GM23248 (cell line): ENCODE measurements around the gene ADAMTS6. TPM values are rescaled to one million over a fixed set of nuclear protein-coding genes. Genes with fewer than 3 reads are reported as not detected.

Source experiments
- DNase-seq: peaks from one replicate; pipeline ENCODE4 v3.0.0-alpha.2; 2015
- H2AFZ ChIP-seq: fragments of 200-600 bp; sonication (generic); 2 replicates; pipeline ENCODE4 v1.6.1; 2016; ENCODE audit warnings: antibody characterized with exemption
- H3F3A ChIP-seq: fragments of 200-600 bp; sonication (generic); 2 replicates; pipeline ENCODE4 v1.6.1; 2016; ENCODE audit warnings: mild to moderate bottlenecking, antibody characterized with exemption, mixed run types; ENCODE audit not compliant: insufficient read depth
- H3K27ac ChIP-seq: fragments of 200-600 bp; sonication (generic); 2 replicates; pipeline ENCODE4 v1.5.1; 2016; ENCODE audit warnings: mild to moderate bottlenecking
- H3K27me3 ChIP-seq: fragments of 200-600 bp; sonication (generic); replicated peaks from 2 replicates; pipeline ENCODE4 v1.6.1; 2016; ENCODE audit warnings: mild to moderate bottlenecking; ENCODE audit not compliant: insufficient read depth
- H3K36me3 ChIP-seq: fragments of 200-600 bp; sonication (generic); 2 replicates; pipeline ENCODE4 v1.6.1; 2016; ENCODE audit warnings: low read depth, mild to moderate bottlenecking
- H3K4me1 ChIP-seq: fragments of 200-600 bp; sonication (generic); 2 replicates; pipeline ENCODE4 v1.6.1; 2016; ENCODE audit warnings: mild to moderate bottlenecking; ENCODE audit not compliant: insufficient read depth
- H3K4me2 ChIP-seq: fragments of 200-600 bp; sonication (generic); one replicate; pipeline ENCODE4 v1.6.1; 2016; ENCODE audit warnings: mild to moderate bottlenecking; ENCODE audit not compliant: unreplicated experiment
- H3K4me3 ChIP-seq: fragments of 200-600 bp; sonication (generic); 2 replicates; pipeline ENCODE4 v1.5.1; 2016; ENCODE audit warnings: mild to moderate bottlenecking
- H3K79me2 ChIP-seq: fragments of 200-600 bp; sonication (generic); 2 replicates; pipeline ENCODE4 v1.6.1; 2016; ENCODE audit warnings: mild to moderate bottlenecking; ENCODE audit not compliant: insufficient read depth
- H3K9ac ChIP-seq: fragments of 200-600 bp; sonication (generic); 2 replicates; pipeline ENCODE4 v1.6.1; 2016; ENCODE audit warnings: mild to moderate bottlenecking
- H3K9me2 ChIP-seq: fragments of 200-600 bp; sonication (generic); 2 replicates; pipeline ENCODE4 v1.6.1; 2016; ENCODE audit warnings: mixed run types, mild to moderate bottlenecking, moderate library complexity; ENCODE audit not compliant: insufficient read depth
- H3K9me3 ChIP-seq: fragments of 200-600 bp; sonication (generic); one replicate; pipeline ENCODE4 v1.6.1; 2017; ENCODE audit warnings: low read depth
- H4K20me1 ChIP-seq: fragments of 200-600 bp; sonication (generic); 2 replicates; pipeline ENCODE4 v1.6.0; 2016; ENCODE audit not compliant: insufficient read depth
- EZH2 ChIP-seq: fragments of 200-600 bp; sonication (generic); IDR thresholded peaks from 2 replicates; pipeline ENCODE4 v1.6.1; 2018; ENCODE audit warnings: antibody characterized with exemption, mild to moderate bottlenecking; ENCODE audit not compliant: insufficient read depth, poor library complexity, severe bottlenecking
- EZH2phosphoT487 ChIP-seq: fragments of 200-600 bp; sonication (generic); IDR thresholded peaks from 2 replicates; pipeline ENCODE4 v1.6.1; 2018; ENCODE audit warnings: antibody characterized with exemption, moderate library complexity, mild to moderate bottlenecking, low read depth; ENCODE audit not compliant: insufficient read depth
- WGBS, 2 experiments: methylation state at CpG; one replicate each; pipeline ENCODE4 v1.1.6; 2015 to 2017; ENCODE audit warnings: low lambda C conversion rate in 2 of 2, low coverage in 1 of 2; ENCODE audit errors: missing lambda C conversion rate in 2 of 2; 5-methylcytosine and 5-hydroxymethylcytosine counted together
- in situ Hi-C: fragments of 300-500 bp; cut with MboI; formaldehyde crosslinking; loops from 2 replicates; pipeline ENCODE4 v1.15.0; 2020
- polyA plus RNA-seq: library from polyadenylated mRNA; unstranded; fragments of >200 nt; fragmentation: Nextera tagmentation; extraction: Ambion mirVana; gene quantifications from 2 replicates; pipeline ENCODE4 v1.2.1, GENCODE V29; 2016
- total RNA-seq: library from RNA; depleted of rRNA; stranded (reverse); fragments of >200 nt; shearing (Covaris generic); gene quantifications from 2 replicates; pipeline ENCODE4 v1.2.3, GENCODE V29; 2014

Gene ADAMTS6
- total and polyA plus RNA-seq, 2 experiments from 2014 or later: 10.1 to 76.0 TPM

GRCh38 chr5:65462139-65462705, 19.5 kb downstream of the ADAMTS6 start:
- Histone ChIP-seq H3K4me3 (no peak overlapping the region), H3K4me2 (peak overlapping the region; percentile 14), H4K20me1 (no peaks in the 10 kb centered on the region), H3K9ac (no peak overlapping the region), H3K27me3 (no peaks in the 10 kb centered on the region), H3K4me1 (peaks cover 15% of the 10 kb centered on the region), H3K9me3 (no peaks in the 10 kb centered on the region), H3K27ac (no peak overlapping the region), H3K79me2 (peaks cover 96% of the 10 kb centered on the region), H3K36me3 (peaks cover 63% of the 10 kb centered on the region), H3K9me2 (no peaks in the 10 kb centered on the region; the same call in 1 of the 2 replicates), H2AFZ (no peak overlapping the region), H3F3A (peaks cover 6% of the 10 kb centered on the region)
- TF ChIP-seq EZH2phosphoT487 (no peak), EZH2 (no peak)
- in situ Hi-C loops: no loop called here
- DNase-seq: no peak
- WGBS, 2 experiments: 87 to 91% methylated on average over 3 of the region's 3 CpGs

DNA sequence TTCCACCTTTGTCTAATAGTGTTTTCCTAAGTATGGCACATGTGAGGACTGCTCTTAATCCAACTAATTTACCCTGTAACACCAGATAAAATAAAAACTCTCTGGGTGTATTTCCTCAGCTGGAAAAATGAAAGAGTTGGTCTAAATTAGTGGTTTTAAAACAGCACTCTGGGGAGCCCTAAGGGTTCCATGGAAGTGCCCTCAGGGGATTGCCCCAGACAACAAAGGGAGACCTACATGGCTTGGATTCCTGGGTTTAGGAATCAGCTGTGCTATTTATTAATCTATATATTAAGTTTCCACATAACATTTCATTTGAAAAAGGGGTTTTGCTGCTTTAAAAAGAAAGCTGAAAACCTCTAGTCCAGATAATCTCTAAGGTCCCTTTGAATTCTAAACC, 20.2 kb downstream of the ADAMTS6 start:
- H3F3A ChIP-seq: peaks cover 10% of the 10 kb centered on the region
- H3K9ac ChIP-seq: no peak overlapping the region
- peaks cover 15% of the 10 kb centered on the region for H3K4me1 ChIP-seq
- no peak overlapping the region for H3K4me3 ChIP-seq
- no peaks in the 10 kb centered on the region; the same call in 1 of the 2 replicates for H3K9me2 ChIP-seq
- in situ Hi-C loops: no loop called here
- H3K9me3 ChIP-seq: no peaks in the 10 kb centered on the region
- peaks cover 89% of the 10 kb centered on the region for H3K79me2 ChIP-seq
- no peak for TF ChIP-seq EZH2
- TF ChIP-seq EZH2phosphoT487: no peak
- H3K36me3 ChIP-seq: peaks cover 67% of the 10 kb centered on the region
- DNase-seq: no peak
- no peaks in the 10 kb centered on the region for H3K27me3 ChIP-seq
- H3K4me2 ChIP-seq: peak overlapping the region; percentile 14
- no peak overlapping the region for H3K27ac ChIP-seq
- H2AFZ ChIP-seq: no peak overlapping the region
- H4K20me1 ChIP-seq: no peaks in the 10 kb centered on the region

DNA sequence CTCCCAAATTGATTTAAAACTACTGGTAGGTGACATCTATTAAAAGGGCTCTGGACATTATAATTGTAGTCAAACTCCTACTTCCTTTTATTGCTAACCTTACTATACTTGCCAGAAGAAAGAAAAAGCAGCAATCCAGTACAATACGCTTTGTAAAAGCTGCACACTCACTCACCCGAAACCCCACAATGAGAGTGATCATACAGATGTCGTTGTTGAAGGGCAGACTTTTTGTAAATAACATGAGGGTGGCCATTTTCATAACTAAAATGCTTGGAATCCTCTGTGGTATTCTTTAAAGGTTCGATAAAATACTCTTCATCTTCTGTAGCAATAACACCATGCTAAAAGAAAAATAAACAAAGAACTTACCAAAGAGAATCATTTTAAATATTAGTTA, 21.7 kb downstream of the ADAMTS6 start:
- H3K27ac ChIP-seq: no peak overlapping the region
- no peak overlapping the region for H3K4me3 ChIP-seq
- WGBS, 2 experiments: 93 to 99% methylated on average over 4 of the region's 4 CpGs
- no peaks in the 10 kb centered on the region for H4K20me1 ChIP-seq
- no peak overlapping the region for H3K9ac ChIP-seq
- DNase-seq: no peak
- in situ Hi-C loops: no loop called here
- H3K79me2 ChIP-seq: peaks cover 89% of the 10 kb centered on the region
- H3K9me2 ChIP-seq: no peaks in the 10 kb centered on the region; the same call in 1 of the 2 replicates
- peaks cover 7% of the 10 kb centered on the region for H3F3A ChIP-seq
- H3K36me3 ChIP-seq: peaks cover 78% of the 10 kb centered on the region
- TF ChIP-seq EZH2 (no peak), EZH2phosphoT487 (no peak)
- no peaks in the 10 kb centered on the region for H3K9me3 ChIP-seq
- no peak overlapping the region for H2AFZ ChIP-seq
- H3K4me2 ChIP-seq: no peak overlapping the region
- H3K4me1 ChIP-seq: peaks cover 9% of the 10 kb centered on the region
- no peaks in the 10 kb centered on the region for H3K27me3 ChIP-seq

- Histone ChIP-seq H3K9me3 (no peaks in the 10 kb centered on the region), H3K4me3 (no peak overlapping the region), H3K27ac (no peak overlapping the region), H3F3A (peaks cover 24% of the 10 kb centered on the region), H3K9me2 (no peaks in the 10 kb centered on the region), H3K4me2 (no peak overlapping the region), H3K79me2 (peaks cover 77% of the 10 kb centered on the region), H4K20me1 (no peaks in the 10 kb centered on the region), H3K27me3 (no peaks in the 10 kb centered on the region), H2AFZ (no peak overlapping the region), H3K36me3 (peaks cover 89% of the 10 kb centered on the region), H3K4me1 (no peaks in the 10 kb centered on the region), H3K9ac (no peak overlapping the region)
- WGBS, 2 experiments: 86 to 91% methylated on average over 6 of the region's 6 CpGs
- DNase-seq: no peak
- TF ChIP-seq EZH2 (no peak), EZH2phosphoT487 (no peak)
- in situ Hi-C loops: no loop called here
Observed at GRCh38 chr5:65455064-65455463, 26.7 kb downstream of the ADAMTS6 start.

DNA sequence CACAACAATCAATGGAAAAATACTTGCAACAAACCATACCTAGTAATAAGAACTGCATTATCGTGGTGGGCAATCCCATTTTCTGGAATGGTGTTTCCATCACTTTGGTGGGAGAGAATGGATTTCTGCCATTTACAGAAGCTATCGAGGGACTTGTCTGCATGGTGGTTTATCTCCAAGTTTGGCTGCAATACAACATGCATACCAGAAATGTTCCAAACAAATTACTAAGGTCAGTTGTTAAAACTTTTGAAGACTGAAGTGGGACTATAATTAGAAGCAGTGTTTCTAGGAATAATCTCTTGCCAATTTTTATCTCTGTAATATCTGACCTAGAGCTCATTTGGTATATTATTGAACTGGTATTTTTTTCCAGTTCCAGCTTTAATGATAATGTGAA, 30.3 kb downstream of the ADAMTS6 start:
- H3K79me2 ChIP-seq: peaks cover 74% of the 10 kb centered on the region
- H3K4me3 ChIP-seq: no peak overlapping the region
- H3K4me2 ChIP-seq: no peak overlapping the region
- H4K20me1 ChIP-seq: no peaks in the 10 kb centered on the region
- peaks cover 77% of the 10 kb centered on the region for H3K36me3 ChIP-seq
- no peak overlapping the region for H3K9ac ChIP-seq
- peaks cover 19% of the 10 kb centered on the region for H3F3A ChIP-seq
- WGBS, 2 experiments: 90 to 95% methylated on average over 2 of the region's 2 CpGs
- no peaks in the 10 kb centered on the region for H3K4me1 ChIP-seq
- no peaks in the 10 kb centered on the region for H3K9me3 ChIP-seq
- no peaks in the 10 kb centered on the region for H3K9me2 ChIP-seq
- TF ChIP-seq EZH2phosphoT487 (no peak), EZH2 (no peak)
- in situ Hi-C loops: no loop called here
- no peak overlapping the region for H3K27ac ChIP-seq
- no peaks in the 10 kb centered on the region for H3K27me3 ChIP-seq
- no peak overlapping the region for H2AFZ ChIP-seq
- DNase-seq: no peak
